Suprapubic skin (tissue), 4 donors: ENCODE results near the gene GFY.

Source experiments
- EP300 ChIP-seq: sonication (generic); formaldehyde crosslinking; IDR thresholded peaks from one replicate; pipeline ENCODE4 v1.6.1; 2017; ENCODE audit warnings: antibody characterized with exemption
- POLR2A ChIP-seq, 2 donors: fragments of 450-650 bp; IDR thresholded peaks; one replicate each; pipeline ENCODE4 v1.6.1; 2017; ENCODE audit warnings: antibody characterized with exemption in 2 of 2, mild to moderate bottlenecking in 2 of 2, moderate library complexity in 2 of 2
- POLR2AphosphoS5 ChIP-seq, 3 donors: sonication (generic); formaldehyde crosslinking; IDR thresholded peaks; one replicate each; pipeline ENCODE4 v1.6.1; 2017; ENCODE audit warnings: antibody characterized with exemption in 3 of 3
- TF ChIP-seq, protein P1 (sequence below), 2 donors: fragments of 200-600 bp in 1 of 2; fragments of 450-650 bp in 1 of 2; sonication (generic) in 1 of 2; IDR thresholded peaks; one replicate each; pipeline ENCODE4 v1.5.1; 2016 to 2019; ENCODE audit warnings: antibody characterized with exemption in 2 of 2, mild to moderate bottlenecking in 1 of 2, moderate library complexity in 1 of 2

DNA sequence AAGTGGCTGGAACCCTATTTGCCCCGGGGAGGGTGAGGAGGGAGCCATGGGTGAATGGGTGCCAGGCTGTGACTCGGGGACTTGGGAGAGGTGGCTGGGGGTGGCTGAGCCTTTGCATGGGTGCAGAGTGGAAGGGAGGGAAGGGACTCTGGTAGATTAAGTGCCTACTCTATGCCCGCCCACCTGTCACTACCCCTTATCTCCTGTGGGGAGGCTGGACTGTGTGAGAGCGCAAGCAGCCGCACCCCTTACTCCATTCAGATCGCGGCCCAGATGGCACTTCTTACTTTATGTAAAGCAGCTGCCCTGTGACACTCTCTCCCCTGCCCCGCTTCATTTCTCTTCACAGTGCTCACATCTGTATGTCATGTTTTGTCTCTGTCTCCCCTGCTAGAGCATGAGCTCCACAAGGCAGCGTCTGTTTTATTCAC, 34.2 kb upstream of the GFY start:
- TF ChIP-seq, protein P1, sequence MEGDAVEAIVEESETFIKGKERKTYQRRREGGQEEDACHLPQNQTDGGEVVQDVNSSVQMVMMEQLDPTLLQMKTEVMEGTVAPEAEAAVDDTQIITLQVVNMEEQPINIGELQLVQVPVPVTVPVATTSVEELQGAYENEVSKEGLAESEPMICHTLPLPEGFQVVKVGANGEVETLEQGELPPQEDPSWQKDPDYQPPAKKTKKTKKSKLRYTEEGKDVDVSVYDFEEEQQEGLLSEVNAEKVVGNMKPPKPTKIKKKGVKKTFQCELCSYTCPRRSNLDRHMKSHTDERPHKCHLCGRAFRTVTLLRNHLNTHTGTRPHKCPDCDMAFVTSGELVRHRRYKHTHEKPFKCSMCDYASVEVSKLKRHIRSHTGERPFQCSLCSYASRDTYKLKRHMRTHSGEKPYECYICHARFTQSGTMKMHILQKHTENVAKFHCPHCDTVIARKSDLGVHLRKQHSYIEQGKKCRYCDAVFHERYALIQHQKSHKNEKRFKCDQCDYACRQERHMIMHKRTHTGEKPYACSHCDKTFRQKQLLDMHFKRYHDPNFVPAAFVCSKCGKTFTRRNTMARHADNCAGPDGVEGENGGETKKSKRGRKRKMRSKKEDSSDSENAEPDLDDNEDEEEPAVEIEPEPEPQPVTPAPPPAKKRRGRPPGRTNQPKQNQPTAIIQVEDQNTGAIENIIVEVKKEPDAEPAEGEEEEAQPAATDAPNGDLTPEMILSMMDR (IDR thresholded peaks at IDR 0.05): no peak
- TF ChIP-seq POLR2AphosphoS5 (IDR thresholded peaks at IDR 0.05) (no peak), EP300 (no peak), POLR2A (IDR thresholded peaks at IDR 0.05) (no peak)
